Thyroid gland (tissue), 4 donors: ENCODE results near the gene KCNMA1.

ENCODE experiments used
- POLR2A ChIP-seq, 2 donors: fragments of 450-650 bp; IDR thresholded peaks; one replicate each; pipeline ENCODE4 v1.6.1; 2017; ENCODE audit warnings: antibody characterized with exemption in 2 of 2, mild to moderate bottlenecking in 2 of 2, moderate library complexity in 1 of 2
- TF ChIP-seq, protein P1 (sequence below), 6 experiments: fragments of 200-600 bp in 3 of 6; fragments of 450-650 bp in 3 of 6; sonication (generic) in 3 of 6; IDR thresholded peaks; one replicate each; pipeline ENCODE4 v1.5.1; 2016 to 2019; ENCODE audit warnings: antibody characterized with exemption in 6 of 6, mild to moderate bottlenecking in 2 of 6, inconsistent platforms in 1 of 6, moderate library complexity in 1 of 6

DNA sequence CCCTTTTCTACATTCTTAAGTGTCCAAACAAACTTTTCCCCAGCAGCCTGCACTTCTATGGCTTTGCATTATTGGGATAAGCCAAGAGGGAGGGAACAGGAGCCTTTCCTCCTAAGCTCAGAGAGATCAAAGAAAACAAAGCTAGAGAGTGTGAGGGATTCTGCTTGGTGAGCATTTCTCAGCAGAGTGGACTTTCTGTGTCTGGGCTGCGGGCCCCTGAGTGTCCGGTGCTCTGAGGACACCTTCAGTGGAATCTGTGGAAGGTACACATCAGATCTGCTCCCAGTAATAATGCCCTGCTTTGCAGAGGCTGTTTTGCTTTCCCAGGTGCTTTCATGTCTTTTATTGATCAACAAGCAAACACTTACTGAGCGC is 50.2 kb downstream of the KCNMA1 start:
- TF ChIP-seq, protein P1, sequence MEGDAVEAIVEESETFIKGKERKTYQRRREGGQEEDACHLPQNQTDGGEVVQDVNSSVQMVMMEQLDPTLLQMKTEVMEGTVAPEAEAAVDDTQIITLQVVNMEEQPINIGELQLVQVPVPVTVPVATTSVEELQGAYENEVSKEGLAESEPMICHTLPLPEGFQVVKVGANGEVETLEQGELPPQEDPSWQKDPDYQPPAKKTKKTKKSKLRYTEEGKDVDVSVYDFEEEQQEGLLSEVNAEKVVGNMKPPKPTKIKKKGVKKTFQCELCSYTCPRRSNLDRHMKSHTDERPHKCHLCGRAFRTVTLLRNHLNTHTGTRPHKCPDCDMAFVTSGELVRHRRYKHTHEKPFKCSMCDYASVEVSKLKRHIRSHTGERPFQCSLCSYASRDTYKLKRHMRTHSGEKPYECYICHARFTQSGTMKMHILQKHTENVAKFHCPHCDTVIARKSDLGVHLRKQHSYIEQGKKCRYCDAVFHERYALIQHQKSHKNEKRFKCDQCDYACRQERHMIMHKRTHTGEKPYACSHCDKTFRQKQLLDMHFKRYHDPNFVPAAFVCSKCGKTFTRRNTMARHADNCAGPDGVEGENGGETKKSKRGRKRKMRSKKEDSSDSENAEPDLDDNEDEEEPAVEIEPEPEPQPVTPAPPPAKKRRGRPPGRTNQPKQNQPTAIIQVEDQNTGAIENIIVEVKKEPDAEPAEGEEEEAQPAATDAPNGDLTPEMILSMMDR (IDR thresholded peaks at IDR 0.05) = no peak
- TF ChIP-seq POLR2A (IDR thresholded peaks at IDR 0.05) = no peak
